ENCODE data around the gene OR6N2.

DNA sequence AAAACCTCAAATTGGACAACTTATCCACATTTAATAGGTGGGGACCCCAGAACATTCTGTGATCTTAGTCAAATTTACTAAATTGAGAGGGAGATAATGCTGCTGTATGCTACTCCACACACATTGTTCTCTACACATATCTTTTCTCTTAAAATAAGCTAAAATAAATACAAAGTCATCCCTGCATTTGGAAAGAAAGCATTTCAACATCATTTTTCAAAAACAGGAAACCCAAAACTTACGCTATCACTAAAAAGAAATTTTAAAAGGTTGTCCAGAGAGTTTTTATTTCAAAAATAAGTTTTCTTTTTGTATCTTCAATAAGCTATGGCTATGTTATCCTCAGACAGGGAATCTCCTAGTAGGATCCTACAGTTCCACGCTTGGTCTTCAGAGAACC is 19.5 kb upstream of the OR6N2 start:
- TF ChIP-seq, protein P1, sequence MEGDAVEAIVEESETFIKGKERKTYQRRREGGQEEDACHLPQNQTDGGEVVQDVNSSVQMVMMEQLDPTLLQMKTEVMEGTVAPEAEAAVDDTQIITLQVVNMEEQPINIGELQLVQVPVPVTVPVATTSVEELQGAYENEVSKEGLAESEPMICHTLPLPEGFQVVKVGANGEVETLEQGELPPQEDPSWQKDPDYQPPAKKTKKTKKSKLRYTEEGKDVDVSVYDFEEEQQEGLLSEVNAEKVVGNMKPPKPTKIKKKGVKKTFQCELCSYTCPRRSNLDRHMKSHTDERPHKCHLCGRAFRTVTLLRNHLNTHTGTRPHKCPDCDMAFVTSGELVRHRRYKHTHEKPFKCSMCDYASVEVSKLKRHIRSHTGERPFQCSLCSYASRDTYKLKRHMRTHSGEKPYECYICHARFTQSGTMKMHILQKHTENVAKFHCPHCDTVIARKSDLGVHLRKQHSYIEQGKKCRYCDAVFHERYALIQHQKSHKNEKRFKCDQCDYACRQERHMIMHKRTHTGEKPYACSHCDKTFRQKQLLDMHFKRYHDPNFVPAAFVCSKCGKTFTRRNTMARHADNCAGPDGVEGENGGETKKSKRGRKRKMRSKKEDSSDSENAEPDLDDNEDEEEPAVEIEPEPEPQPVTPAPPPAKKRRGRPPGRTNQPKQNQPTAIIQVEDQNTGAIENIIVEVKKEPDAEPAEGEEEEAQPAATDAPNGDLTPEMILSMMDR (IDR thresholded peaks at IDR 0.05; ENCODE audit: low read depth, low read length), result no peak
- no peak for TF ChIP-seq EZH2phosphoT487 (IDR thresholded peaks at IDR 0.05; ENCODE audit: low read depth)

Measured in OCI-LY3 (cell line).